Measurements from ENCODE around the gene DLST.

Gene DLST

GRCh38 chr14:74860899-74861733 lies 20.6 kb upstream of the DLST start:
- DNase-seq (ENCODE audit: low read depth in 2 of 2), result peak; percentile 79 to 85

DNA sequence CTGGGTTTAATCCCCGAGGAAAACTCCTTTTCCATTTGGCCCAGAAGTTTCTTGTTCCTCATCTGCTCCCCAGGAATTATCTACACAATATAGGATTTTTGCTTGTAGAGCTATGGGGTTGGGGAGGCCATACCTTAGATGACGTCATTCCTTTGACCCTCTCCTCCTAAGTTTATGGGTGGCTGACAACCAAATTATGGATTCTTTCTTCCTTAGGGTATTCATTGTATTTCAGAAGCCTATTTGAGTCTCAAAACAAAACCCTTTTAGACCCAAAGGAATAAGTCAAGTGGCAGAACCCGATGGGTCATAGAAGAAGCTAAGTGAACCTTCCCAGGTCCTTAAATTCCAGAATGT lies 20.0 kb upstream of the DLST start:
- no peak for DNase-seq (ENCODE audit: low read depth in 2 of 2)

DNA sequence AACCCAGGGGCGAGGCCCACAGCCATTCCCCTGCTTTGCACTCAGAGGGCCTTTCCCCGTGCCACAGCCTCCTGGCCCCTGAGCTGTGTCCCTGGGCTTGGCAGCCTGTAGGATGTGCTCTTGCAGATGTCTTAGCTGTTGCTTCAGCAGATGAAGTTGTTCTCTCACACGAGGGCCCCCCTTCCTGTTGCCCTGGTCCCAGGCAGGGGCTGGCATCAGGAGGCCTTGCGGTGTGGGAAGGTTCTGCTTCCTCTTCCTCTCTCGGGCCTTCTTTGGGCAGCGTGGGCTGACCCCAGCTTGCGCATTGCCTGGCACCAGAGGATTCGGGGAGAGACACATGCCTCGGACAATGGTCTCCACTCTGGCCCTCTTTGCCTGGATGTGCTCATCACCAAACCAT lies 18.4 kb upstream of the DLST start:
- no peak for DNase-seq (ENCODE audit: low read depth in 2 of 2)

DNA sequence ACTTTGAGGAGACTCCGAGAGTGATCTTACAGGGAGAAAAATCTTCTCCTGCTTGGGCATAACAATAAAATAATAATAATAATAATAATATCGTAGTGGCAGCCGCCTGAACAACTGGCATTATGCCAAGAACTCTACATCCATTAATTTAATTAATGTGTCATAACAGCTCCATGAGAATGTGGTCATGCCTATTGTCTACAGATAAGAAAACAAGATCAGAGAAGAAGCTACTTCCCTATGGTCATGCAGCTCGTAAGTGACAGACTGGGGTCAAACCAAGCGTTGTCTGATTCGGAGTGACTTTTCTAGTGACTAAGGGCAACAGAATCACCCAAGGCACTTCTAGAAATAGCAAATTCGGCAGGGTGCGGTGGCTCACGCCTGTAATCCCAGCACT lies 17.5 kb upstream of the DLST start:
- DNase-seq (ENCODE audit: low read depth in 2 of 2), result no peak

- DNase-seq (ENCODE audit: low read depth in 2 of 2), result no peak
Observed at GRCh38 chr14:74865156-74865555, 16.6 kb upstream of the DLST start.

GRCh38 chr14:74866708-74867389 lies 14.9 kb upstream of the DLST start:
- no peak for DNase-seq (ENCODE audit: low read depth in 2 of 2)

GRCh38 chr14:74867673-74868072 lies 14.0 kb upstream of the DLST start:
- DNase-seq (ENCODE audit: low read depth in 2 of 2), result peak; percentile 16 to 43

GRCh38 chr14:74868739-74869138 lies 13.0 kb upstream of the DLST start:
- DNase-seq (ENCODE audit: low read depth in 2 of 2), result no peak

- DNase-seq (ENCODE audit: low read depth in 2 of 2), result no peak
Observed at GRCh38 chr14:74871819-74872218, 9.9 kb upstream of the DLST start.

GRCh38 chr14:74875204-74875603 lies 6.5 kb upstream of the DLST start:
- no peak for DNase-seq (ENCODE audit: low read depth in 2 of 2)

DNA sequence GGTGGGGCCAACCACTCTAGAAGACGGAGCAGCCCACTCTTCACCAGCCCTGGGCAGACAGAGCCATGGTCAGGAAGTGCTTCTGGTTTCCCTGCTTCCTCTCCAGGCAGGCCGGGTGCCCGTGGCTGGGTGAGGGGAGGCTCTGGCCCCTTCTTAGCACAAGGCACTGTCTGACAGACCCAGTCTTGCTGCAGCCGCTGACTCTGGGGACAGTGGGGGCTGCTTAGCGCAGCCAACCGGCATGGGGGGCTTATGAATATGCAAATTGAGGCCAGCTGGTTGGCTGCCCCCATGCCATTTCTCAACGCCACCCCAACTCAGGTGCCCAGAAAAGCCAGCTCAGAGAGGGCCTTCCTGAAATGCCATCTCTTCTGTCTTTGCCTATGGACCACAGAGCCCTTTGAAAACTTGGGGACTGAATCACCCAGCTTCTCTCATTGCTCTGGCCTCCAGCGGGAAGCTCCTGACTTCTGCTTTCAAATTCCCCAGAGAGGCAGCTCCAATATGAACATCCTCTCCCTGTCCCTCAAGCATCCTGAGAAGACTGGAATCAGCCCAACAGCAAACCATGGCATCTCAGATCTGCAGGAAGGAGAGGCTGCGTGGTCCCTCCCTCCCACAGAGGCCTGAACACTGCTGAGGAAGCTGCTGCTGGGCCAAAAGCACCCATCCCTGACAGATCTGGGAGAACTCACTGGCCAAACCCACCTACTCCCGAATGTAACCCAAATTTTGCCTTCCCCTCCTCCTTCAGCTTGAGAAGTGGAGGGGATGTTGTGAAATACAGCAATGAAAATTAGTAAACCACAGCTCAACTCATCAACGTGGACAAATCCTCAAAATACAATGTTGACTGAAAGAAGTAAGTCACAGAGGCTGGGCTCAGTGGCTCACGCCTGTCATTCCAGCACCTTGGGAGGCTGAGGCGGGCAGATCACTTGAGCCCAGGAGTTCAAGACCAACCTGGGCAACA lies 5.5 kb upstream of the DLST start, which contains the start of gene PROX2:
TSS of gene PROX2 (minus strand) at position 205 of the 973 bp plus-strand sequence. CDS start 12,311 bp downstream, outside the sequence.
- DNase-seq (ENCODE audit: low read depth in 2 of 2), result no peak

GRCh38 chr14:74879427-74880182 lies 2.1 kb upstream of the DLST start:
- DNase-seq (ENCODE audit: low read depth in 2 of 2), result no peak

DNA sequence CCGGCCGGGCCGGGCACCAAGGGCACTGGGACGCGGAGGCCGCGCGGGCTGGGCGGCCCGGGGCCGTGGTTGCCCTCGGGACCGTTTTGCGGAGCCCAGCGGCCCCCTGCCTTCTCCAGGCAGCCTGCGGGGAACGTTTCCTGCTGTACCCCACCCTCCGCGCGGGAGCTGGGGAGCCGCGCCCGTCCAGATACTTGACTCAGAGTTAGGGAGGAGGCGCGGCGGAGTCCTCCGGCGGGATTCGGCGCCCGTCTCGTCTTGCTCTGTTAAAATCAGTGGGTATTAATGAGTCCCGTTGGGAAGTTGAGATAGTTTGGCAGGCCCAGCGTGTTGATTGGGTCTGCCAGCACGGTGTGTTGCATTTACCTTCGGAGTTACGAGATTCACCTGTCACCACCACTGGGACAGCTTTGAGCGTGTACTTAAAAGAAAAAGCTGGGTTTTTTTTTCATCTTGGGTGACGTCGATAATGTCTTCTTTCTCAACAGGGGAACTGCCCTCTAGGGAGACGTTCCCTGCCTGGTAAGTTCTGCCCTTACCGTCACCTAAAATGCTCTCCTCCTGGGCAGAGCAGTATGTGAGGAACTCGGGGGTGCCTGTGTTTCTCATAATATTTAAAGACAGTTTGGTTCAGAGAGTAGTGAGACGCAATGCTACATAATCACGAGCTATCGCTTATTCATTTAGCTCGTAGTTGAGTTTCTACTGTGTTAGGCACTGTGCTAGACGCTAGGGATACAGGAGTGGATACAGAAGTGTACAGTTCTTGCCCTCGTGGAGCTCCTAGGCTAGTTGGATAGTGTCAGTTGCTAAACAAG lies 596 bp downstream of the DLST start:
- no peak for DNase-seq (ENCODE audit: low read depth in 2 of 2)

DNA sequence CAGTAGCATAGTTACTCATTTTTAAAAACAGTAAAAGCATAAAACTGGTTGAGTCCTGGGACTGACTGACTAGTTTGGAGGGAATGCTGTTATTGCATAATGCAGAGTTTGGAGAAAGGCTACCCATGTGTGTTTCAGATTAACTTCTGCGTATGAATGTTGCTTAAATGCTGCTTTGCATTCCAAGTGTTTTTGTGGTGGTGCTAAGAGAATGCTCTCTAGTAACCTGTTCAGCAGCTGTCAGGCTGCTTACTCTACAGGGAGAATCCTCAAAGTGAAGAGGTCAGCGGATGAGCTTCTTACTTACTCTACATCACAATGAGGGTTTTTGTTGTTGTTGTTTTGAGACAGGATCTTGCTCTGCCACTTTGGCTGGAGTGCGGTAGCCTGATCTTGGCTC lies 4.3 kb downstream of the DLST start:
- DNase-seq (ENCODE audit: low read depth in 2 of 2), result no peak

DNA sequence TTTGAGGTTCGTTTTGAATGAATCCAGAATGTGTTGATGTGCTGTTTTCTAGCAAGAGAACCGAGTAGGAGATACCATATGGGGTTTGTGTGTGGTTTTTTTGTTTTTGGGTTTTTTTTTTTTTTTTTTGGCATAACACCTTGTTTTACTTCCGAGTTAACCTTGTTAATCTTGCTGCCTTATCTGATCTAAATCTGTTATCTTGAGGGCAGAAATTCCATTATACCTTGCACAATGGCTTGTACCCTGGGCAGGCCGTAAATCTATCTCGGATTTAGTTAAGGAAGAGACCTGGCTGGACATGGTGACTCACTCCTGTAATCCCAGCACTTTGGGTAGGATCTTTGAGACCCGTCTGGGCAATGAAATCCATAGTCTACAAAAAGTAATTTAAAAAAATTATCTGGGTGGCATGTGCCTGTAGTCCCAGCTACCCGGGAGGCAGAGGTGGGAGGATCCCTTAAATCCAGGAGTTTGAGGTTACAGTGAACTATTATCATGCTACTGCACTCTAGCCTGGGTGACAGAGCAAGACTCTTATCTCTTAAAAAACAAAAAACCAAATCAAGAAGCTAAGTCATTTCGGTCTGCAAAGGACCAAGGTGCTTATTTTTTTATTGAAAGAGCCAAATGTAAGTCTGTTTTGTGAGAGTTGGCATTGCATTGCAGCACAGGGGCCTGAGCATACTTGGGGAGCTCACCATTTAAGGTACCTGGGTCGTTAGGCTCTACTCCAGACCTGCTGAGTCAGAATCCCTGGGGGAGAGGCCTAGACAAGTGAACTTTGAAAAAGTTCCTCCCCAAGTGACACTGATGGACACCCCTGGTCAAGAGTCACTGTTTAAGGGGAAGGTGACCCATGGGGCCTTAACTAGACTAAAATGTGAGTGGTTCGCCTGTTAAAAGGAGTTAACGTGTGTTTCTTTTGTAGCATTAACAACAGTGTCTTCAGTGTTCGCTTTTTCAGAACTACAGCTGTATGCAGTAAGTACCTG lies 6.7 kb downstream of the DLST start:
- no peak for DNase-seq (ENCODE audit: low read depth in 2 of 2)

DNA sequence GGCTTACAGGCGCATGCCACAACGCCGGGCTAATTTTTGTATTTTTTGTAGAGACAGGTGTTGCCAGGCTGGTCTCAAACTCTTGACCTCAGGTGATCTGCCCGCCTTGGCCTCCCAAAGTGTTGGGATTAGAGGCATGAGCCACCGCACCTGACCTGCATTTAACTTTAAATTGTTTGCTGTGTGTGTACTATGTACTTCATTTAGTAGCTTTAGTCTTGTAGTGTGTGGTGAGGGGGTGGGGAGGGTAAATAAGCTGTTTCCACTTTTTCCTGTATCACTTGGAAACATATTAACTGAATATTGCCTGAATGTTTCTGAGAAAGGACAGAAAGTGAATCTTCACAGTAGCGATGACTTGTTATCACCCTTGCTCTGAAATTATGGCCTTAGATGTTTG lies 8.5 kb downstream of the DLST start:
- DNase-seq (ENCODE audit: low read depth in 2 of 2), result no peak

DNA sequence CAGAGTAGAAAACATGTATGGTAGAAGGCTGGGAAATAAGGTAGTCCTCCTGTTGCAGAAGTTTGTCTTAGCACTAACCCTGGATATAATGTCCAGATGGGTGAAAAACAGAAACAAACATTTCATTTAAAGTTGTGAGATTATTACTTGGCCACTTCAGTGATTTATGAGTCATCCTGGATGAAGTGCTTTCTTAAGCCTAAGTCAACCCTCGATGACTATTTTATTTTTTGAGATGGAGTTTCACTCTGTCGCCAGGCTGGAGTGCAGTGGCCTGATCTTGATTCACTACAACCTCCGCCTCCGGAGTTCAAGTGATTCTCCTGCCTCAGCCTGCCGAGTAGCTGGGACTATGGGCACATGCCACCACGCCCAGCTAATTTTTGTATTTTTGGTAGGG lies 10.2 kb downstream of the DLST start:
- DNase-seq (ENCODE audit: low read depth in 2 of 2), result no peak

- no peak for DNase-seq (ENCODE audit: low read depth in 2 of 2)
Observed at GRCh38 chr14:74892745-74893144, 11.0 kb downstream of the DLST start.

DNA sequence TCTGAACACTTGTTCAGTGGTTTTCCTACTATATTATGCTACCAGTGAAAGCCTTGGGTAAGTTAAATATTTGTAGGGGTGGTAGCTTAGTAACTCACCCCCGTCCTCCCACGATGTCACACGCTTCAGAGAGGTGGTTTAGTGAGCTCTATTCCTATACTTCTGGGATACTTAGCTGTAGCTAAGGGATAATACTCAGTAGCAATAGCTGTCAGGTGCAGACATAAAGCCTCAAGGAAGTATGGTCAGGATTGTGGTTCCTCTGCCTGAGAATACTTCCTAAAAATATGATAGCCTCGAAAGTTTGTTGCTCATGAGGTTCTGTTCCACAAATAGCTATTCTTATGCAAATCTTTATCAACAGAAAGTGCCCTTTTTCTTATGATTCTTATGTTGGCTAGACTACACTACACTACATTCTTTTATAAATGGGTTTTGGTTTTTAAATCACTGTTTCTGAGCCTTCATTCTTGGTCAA lies 11.9 kb downstream of the DLST start:
- DNase-seq (ENCODE audit: low read depth in 2 of 2), result no peak
